LNCAP (cell line): ENCODE results near the gene CT47A1.
"Not testable (repeated sequence)": the region's sequence is repeated elsewhere in the genome, so short reads cannot be mapped to it uniquely, and the experiment has no call there.

Experiments used
- CTCF ChIP-seq: fragments of 450-650 bp; IDR thresholded peaks from 2 replicates; pipeline ENCODE4 v1.5.1; 2017; ENCODE audit warnings: mild to moderate bottlenecking

Gene CT47A1

DNA sequence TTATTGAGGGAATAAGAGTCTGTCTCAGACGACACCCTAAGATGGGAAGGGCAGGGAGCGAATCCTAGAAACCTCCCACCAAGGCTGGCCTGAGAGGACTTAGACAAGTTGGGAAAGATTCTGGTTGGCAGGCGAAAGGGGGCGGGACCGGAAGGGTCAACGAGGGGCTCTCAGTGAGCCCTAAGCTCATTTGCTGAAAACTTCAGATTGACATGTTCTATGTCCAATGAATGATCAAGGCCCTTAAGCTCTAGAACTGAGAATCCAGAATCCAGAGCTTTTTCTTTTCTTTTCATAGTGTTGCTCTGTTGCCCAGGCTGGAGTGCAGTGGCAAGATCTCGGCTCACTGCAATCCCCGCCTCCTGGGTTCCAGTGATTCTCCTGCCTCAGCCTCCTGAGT lies at the start of gene CT47A1:
Gene CT47A1 (minus strand): TSS at position 101 of the 400 bp plus-strand sequence. CDS start 231 bp downstream, outside the sequence.
- TF ChIP-seq CTCF = not testable (repeated sequence)

DNA sequence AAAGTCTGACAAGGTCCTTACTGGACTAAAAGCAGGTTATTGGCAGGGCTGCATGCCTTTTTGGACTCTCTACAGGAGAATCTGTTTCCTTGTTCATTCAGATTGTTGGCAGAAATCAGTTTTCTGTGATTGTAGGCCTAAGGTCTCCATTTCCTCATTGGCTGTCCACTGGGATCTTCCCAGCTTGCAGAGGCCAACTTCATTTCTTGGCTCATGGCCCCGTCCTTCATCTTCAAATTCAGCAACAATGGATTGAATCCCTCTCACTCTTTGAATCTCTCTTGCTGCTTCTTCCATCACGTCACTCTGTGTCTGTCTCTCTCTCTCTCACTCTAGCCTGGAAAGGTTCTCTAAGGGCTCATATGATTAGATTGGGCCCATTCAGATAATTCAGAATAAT lies 47.0 kb upstream of the CT47A1 start:
- TF ChIP-seq CTCF = no peak

DNA sequence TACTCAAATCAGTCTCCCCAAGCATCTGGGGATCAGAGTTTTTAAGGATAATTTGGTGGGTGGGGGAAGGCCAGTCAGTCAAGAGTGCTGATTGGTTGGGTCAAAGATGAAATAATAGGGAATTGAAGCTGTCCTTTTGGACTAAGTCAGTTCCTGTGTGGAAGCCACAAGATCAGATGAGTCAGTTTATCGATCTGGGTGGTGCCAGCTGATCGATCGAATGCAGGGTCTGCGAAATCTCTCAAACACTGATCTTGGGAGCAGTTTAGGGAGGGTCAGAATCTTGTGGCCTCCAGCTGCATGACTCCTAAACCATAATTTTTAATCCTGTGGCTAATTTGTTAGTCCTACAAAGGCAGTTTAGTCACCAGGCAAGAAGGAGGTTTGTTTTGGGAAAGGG lies 44.5 kb upstream of the CT47A1 start:
- TF ChIP-seq CTCF = no peak

DNA sequence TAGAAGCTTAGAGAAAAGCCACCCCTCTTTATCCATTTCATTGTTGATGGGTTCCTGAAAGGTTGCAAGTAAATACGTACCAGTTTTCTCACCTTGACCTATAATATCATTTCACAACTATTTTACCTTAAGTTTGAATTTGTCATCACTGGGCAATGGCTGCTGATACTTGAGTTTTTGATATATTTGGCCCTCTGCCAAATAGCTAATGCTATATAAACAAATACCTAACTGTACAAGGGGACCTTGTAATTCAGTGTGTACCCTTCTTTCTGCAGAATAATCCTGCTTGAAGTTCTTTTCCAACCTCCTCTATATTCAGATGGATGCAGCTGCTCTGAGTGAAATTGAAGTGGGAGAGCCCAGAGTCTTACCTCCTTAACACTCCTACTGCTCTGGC lies 42.9 kb upstream of the CT47A1 start:
- no peak for TF ChIP-seq CTCF

- TF ChIP-seq CTCF = no peak
These were observed 29.3 kb upstream of the CT47A1 start for GRCh38 chrX:121014826-121015225.

- no peak for TF ChIP-seq CTCF
These were observed 28.4 kb upstream of the CT47A1 start for GRCh38 chrX:121013897-121014455.

GRCh38 chrX:121011254-121011653 lies 25.7 kb upstream of the CT47A1 start:
- TF ChIP-seq CTCF = no peak

- no peak for TF ChIP-seq CTCF
These were observed 24.7 kb upstream of the CT47A1 start for GRCh38 chrX:121010218-121010617.
